HEK293T (cell line): ENCODE measurements around the gene SETD1B.

Source experiments
- BHLHE40 ChIP-seq: fragments of 450-650 bp; IDR thresholded peaks from 2 replicates; pipeline ENCODE4 v1.6.1; 2016; ENCODE audit warnings: mild to moderate bottlenecking, moderate library complexity, borderline replicate concordance
- CTBP1 ChIP-seq: fragments of 450-650 bp; IDR thresholded peaks from 2 replicates; pipeline ENCODE4 v1.6.1; 2016; ENCODE audit warnings: borderline replicate concordance
- ELF4 ChIP-seq: fragments of 450-650 bp; IDR thresholded peaks from 2 replicates; pipeline ENCODE4 v1.6.1; 2017; ENCODE audit warnings: antibody characterized with exemption
- FOXA1 ChIP-seq: fragments of 450-650 bp; IDR thresholded peaks from 2 replicates; pipeline ENCODE4 v1.6.1; 2016; ENCODE audit warnings: mild to moderate bottlenecking
- FOXK2 ChIP-seq: fragments of 450-650 bp; IDR thresholded peaks from 2 replicates; pipeline ENCODE4 v1.6.1; 2016; ENCODE audit warnings: mild to moderate bottlenecking
- FOXM1 ChIP-seq: fragments of 450-650 bp; IDR thresholded peaks from 2 replicates; pipeline ENCODE4 v1.6.1; 2017; ENCODE audit warnings: mild to moderate bottlenecking, borderline replicate concordance
- HDGF ChIP-seq: fragments of 450-650 bp; IDR thresholded peaks from 2 replicates; pipeline ENCODE4 v1.6.1; 2017; ENCODE audit warnings: antibody characterized with exemption, borderline replicate concordance
- L3MBTL2 ChIP-seq: fragments of 450-650 bp; conservative IDR thresholded peaks from 2 replicates; pipeline ENCODE4 v1.6.1; 2016; ENCODE audit warnings: mild to moderate bottlenecking
- NFRKB ChIP-seq: fragments of 450-650 bp; IDR thresholded peaks from 2 replicates; pipeline ENCODE4 v1.6.1; 2016; ENCODE audit warnings: mild to moderate bottlenecking, moderate library complexity
- PKNOX1 ChIP-seq: fragments of 450-650 bp; IDR thresholded peaks from 2 replicates; pipeline ENCODE4 v1.6.1; 2016
- SP1 ChIP-seq: fragments of 450-650 bp; IDR thresholded peaks from 2 replicates; pipeline ENCODE4 v1.6.1; 2017
- SUZ12 ChIP-seq: fragments of 450-650 bp; IDR thresholded peaks from 2 replicates; pipeline ENCODE4 v1.6.1; 2016; ENCODE audit warnings: mild to moderate bottlenecking
- TARDBP ChIP-seq: fragments of 450-650 bp; IDR thresholded peaks from 2 replicates; pipeline ENCODE4 v1.6.1; 2016
- ZNF384 ChIP-seq: fragments of 450-650 bp; IDR thresholded peaks from 2 replicates; pipeline ENCODE4 v1.6.1; 2016

- no peak for TF ChIP-seq TARDBP
- TF ChIP-seq BHLHE40, result no peak
- TF ChIP-seq L3MBTL2, result no peak
- TF ChIP-seq NFRKB, result no peak
- no peak for TF ChIP-seq CTBP1
- TF ChIP-seq ELF4, result no peak
- TF ChIP-seq FOXM1, result no peak
- TF ChIP-seq SUZ12, result no peak
- no peak for TF ChIP-seq SP1
- no peak for TF ChIP-seq FOXK2
- 0 out of 2 replicates have a peak, but pooled peaks have one; percentile 56 for TF ChIP-seq HDGF
- TF ChIP-seq FOXA1, result no peak
- TF ChIP-seq ZNF384, result no peak; the same call in 1 of the 2 replicates
- TF ChIP-seq PKNOX1, result no peak
Observed at GRCh38 chr12:121796855-121797751, 6.7 kb upstream of the SETD1B start.
